Spleen (tissue), 11 donors: ENCODE measurements around the gene ARAP3. TPM values are rescaled to one million over a fixed set of nuclear protein-coding genes. Genes with fewer than 3 reads are reported as not detected.

Experiments
- DNase-seq: peaks from one replicate; pipeline ENCODE4 v3.0.0-alpha.2; 2020
- H3K27ac ChIP-seq, 8 donors: fragments of 200-600 bp; sonication (generic) in 7 of 8; 1 replicate in 4 of 8; 2 replicates in 4 of 8; pipeline versions ENCODE4 v1.5.0 to v1.8.0; 2016 to 2021; ENCODE audit warnings: inconsistent platforms in 4 of 8, mild to moderate bottlenecking in 4 of 8, moderate library complexity in 1 of 8
- H3K27me3 ChIP-seq, 7 donors: fragments of 200-600 bp; sonication (generic) in 6 of 7; replicated peaks in 1 of 7; 1 replicate in 4 of 7; 2 replicates in 3 of 7; pipeline versions ENCODE4 v1.5.0 to v1.8.0; 2016 to 2021; ENCODE audit warnings: inconsistent platforms in 3 of 7, mild to moderate bottlenecking in 1 of 7
- H3K36me3 ChIP-seq, 6 donors: fragments of 200-600 bp; sonication (generic) in 5 of 6; 1 replicate in 4 of 6; 2 replicates in 2 of 6; pipeline versions ENCODE4 v1.5.0 to v1.8.0; 2016 to 2021; ENCODE audit warnings: inconsistent platforms in 2 of 6
- H3K4me1 ChIP-seq, 6 donors: fragments of 200-600 bp; sonication (generic) in 5 of 6; 1 replicate in 3 of 6; 2 replicates in 3 of 6; pipeline versions ENCODE4 v1.5.0 to v1.8.0; 2016 to 2021; ENCODE audit warnings: inconsistent platforms in 3 of 6
- H3K4me3 ChIP-seq, 8 donors: fragments of 200-600 bp; sonication (generic) in 7 of 8; 1 replicate in 4 of 8; 2 replicates in 4 of 8; pipeline versions ENCODE4 v1.5.0 to v1.8.0; 2016 to 2021; ENCODE audit warnings: inconsistent platforms in 4 of 8, mild to moderate bottlenecking in 4 of 8, moderate library complexity in 2 of 8
- H3K9me3 ChIP-seq, 8 donors: fragments of 200-600 bp; sonication (generic) in 7 of 8; 1 replicate in 4 of 8; 2 replicates in 4 of 8; pipeline versions ENCODE4 v1.5.0 to v1.8.0; 2016 to 2021; ENCODE audit warnings: inconsistent platforms in 4 of 8
- CTCF ChIP-seq, 11 experiments: fragments of 200-600 bp in 7 of 11; fragments of 450-650 bp in 4 of 11; sonication (generic) in 4 of 11; IDR thresholded peaks in 8 of 11; conservative IDR thresholded peaks in 3 of 11; 1 replicate in 7 of 11; 2 replicates in 4 of 11; pipeline versions ENCODE4 v1.4.0 to v1.8.0; 2016 to 2021; ENCODE audit warnings: antibody characterized with exemption in 11 of 11, inconsistent platforms in 4 of 11, mild to moderate bottlenecking in 1 of 11
- POLR2A ChIP-seq, 3 donors: fragments of 450-650 bp; IDR thresholded peaks; one replicate each; pipeline ENCODE4 v1.5.1; 2017; ENCODE audit warnings: antibody characterized with exemption in 3 of 3, mild to moderate bottlenecking in 1 of 3
- POLR2AphosphoS5 ChIP-seq, 3 donors: sonication (generic); formaldehyde crosslinking; IDR thresholded peaks; one replicate each; pipeline ENCODE4 v1.5.1; 2017; ENCODE audit warnings: antibody characterized with exemption in 3 of 3
- WGBS, 5 donors: extraction: QIAGEN DNeasy Blood & Tissue Kit in 3 of 5; methylation state at CpG; one replicate each; pipeline versions ENCODE4 v1.1.5 to v1.1.7; 2013 to 2018; 5-methylcytosine and 5-hydroxymethylcytosine counted together
- intact Hi-C: fragments of 100-400 bp; cut with DNase I; formaldehyde crosslinking; loops from one replicate; pipeline ENCODE4 v1.15.0; 2023; ENCODE audit warnings: low total_unique reads
- polyA plus RNA-seq, 3 donors: library from polyadenylated mRNA; stranded (reverse); fragments of 200-250 nt; gene quantifications; one replicate each; pipeline ENCODE4 v1.2.1, GENCODE V29; 2013
- total RNA-seq, 7 donors: library from RNA; depleted of rRNA in 3 of 7; stranded (reverse); fragments of >200 nt in 3 of 7; fragmentation: NEBNext Ultra II Directional in 4 of 7; extraction: Animal tissue kit (Norgen Biotek cat#: 25700) in 4 of 7; gene quantifications; one replicate each; pipeline versions ENCODE4 v1.1.0 to v1.2.1, GENCODE V29; 2016 to 2021
- donor health status: healthy with polysubstance abuse.
- donor health status: DM: no; HTN: no; CAD: no; lungs with moderate emphysema.
- donor health status: DM: no; HTN: no; CAD: no.
- donor health status: Bipolar disorder and iron deficiency.
- donor health status: healthy.
- donor health status: DM: no; HTN: no; CAD: no.
- donor health status: DM: yes; HTN: yes; CAD: no.

ARAP3 gene
- total and polyA plus RNA-seq, 10 donors, result 4.0 to 31.2 (median 16.0) TPM

GRCh38 chr5:141669520-141669919 is 12.5 kb downstream of the ARAP3 start:
- Histone ChIP-seq H3K9me3 (no peaks in the 10 kb centered on the region), H3K4me3 (no peak overlapping the region), H3K4me1 (peaks cover 5 to 9% (median 7%) of the 10 kb centered on the region in 6 donors), H3K27me3 (no peaks in the 10 kb centered on the region), H3K27ac (no peak overlapping the region), H3K36me3 (peaks cover 0 to 71% (median 8%) of the 10 kb centered on the region in 6 donors)
- WGBS, 5 donors, result 71 to 86% (median 81%) methylated on average over 4 of the region's 4 CpGs
- intact Hi-C loops, result no loop called here
- DNase-seq, result no peak
- no peak for TF ChIP-seq CTCF (IDR thresholded peaks at IDR 0.05 in 8 of 11, conservative IDR thresholded peaks at IDR 0.05 in 3 of 11)
- no peak for TF ChIP-seq POLR2AphosphoS5 (IDR thresholded peaks at IDR 0.05)
- TF ChIP-seq POLR2A (IDR thresholded peaks at IDR 0.05), result no peak

GRCh38 chr5:141668601-141669265 is 13.3 kb downstream of the ARAP3 start:
- H3K4me3 ChIP-seq, result no peak overlapping the region
- TF ChIP-seq POLR2A (IDR thresholded peaks at IDR 0.05) (no peak), POLR2AphosphoS5 (IDR thresholded peaks at IDR 0.05) (no peak), CTCF (IDR thresholded peaks at IDR 0.05 in 8 of 11, conservative IDR thresholded peaks at IDR 0.05 in 3 of 11) (no peak)
- H3K27me3 ChIP-seq, result no peaks in the 10 kb centered on the region
- no peak for DNase-seq
- WGBS, 5 donors, result 77 to 88% (median 84%) methylated on average over 8 of the region's 8 CpGs
- intact Hi-C loops, result no loop called here
- H3K4me1 ChIP-seq, result peaks cover 5 to 9% (median 7%) of the 10 kb centered on the region in 6 donors
- no peaks in the 10 kb centered on the region for H3K9me3 ChIP-seq
- no peak overlapping the region for H3K27ac ChIP-seq
- peaks cover 0 to 76% (median 8%) of the 10 kb centered on the region in 6 donors for H3K36me3 ChIP-seq

GRCh38 chr5:141665995-141666940 is 15.8 kb downstream of the ARAP3 start:
- WGBS, 5 donors, result 90 to 95% (median 91%) methylated on average over 18 of the region's 18 CpGs

More at GRCh38 chr5:141665995-141666940, 15.8 kb downstream of the ARAP3 start:
- no peak for DNase-seq
- intact Hi-C loops, result no loop called here
- Histone ChIP-seq H3K27me3 (no peaks in the 10 kb centered on the region), H3K36me3 (peaks cover 0 to 76% (median 2%) of the 10 kb centered on the region in 6 donors), H3K27ac (no peak overlapping the region), H3K4me1 (peaks cover 5 to 9% (median 7%) of the 10 kb centered on the region in 6 donors), H3K9me3 (no peaks in the 10 kb centered on the region), H3K4me3 (no peak overlapping the region)
- TF ChIP-seq POLR2AphosphoS5 (IDR thresholded peaks at IDR 0.05), result no peak
- TF ChIP-seq POLR2A (IDR thresholded peaks at IDR 0.05), result no peak
- no peak for TF ChIP-seq CTCF (IDR thresholded peaks at IDR 0.05 in 8 of 11, conservative IDR thresholded peaks at IDR 0.05 in 3 of 11)
